Measurements from ENCODE around the gene FOXP1.
"Not testable (repeated sequence)": the region's sequence is repeated elsewhere in the genome, so short reads cannot be mapped to it uniquely, and the experiment has no call there.

Gene FOXP1

DNA sequence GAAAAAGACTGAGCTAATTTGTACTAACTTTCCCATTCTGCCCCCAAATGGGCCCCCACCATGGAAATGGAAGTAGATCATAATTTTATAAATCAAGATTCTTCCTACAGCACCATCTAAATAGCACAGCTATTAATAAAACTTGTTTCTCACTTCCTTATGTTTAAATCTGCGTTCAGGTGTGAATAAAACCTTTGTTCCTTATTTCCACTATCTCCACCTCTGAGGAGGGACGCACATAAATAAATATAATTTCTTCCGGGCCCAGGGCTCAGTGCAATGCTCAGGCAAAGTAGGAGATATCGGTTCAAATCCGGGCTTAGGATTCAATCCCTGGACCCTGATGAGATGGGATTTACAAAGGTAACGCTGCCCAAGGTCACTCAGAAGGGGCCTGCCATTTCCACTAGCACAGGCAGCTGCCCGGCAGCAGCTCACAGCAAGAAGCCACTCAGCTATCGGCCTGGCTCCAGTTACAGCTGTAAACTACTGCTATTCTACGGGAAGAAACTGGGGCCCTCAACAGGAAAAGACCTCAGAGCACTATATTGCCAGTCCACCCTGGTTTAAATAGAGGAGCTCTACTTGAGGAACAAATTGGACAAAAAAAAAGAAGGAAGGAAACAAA is 52.5 kb downstream of the FOXP1 start:
- H3K27ac ChIP-seq, result no peak overlapping the region
- TF ChIP-seq, protein P1, sequence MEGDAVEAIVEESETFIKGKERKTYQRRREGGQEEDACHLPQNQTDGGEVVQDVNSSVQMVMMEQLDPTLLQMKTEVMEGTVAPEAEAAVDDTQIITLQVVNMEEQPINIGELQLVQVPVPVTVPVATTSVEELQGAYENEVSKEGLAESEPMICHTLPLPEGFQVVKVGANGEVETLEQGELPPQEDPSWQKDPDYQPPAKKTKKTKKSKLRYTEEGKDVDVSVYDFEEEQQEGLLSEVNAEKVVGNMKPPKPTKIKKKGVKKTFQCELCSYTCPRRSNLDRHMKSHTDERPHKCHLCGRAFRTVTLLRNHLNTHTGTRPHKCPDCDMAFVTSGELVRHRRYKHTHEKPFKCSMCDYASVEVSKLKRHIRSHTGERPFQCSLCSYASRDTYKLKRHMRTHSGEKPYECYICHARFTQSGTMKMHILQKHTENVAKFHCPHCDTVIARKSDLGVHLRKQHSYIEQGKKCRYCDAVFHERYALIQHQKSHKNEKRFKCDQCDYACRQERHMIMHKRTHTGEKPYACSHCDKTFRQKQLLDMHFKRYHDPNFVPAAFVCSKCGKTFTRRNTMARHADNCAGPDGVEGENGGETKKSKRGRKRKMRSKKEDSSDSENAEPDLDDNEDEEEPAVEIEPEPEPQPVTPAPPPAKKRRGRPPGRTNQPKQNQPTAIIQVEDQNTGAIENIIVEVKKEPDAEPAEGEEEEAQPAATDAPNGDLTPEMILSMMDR (conservative IDR thresholded peaks at IDR 0.05), result no peak

- H3K27ac ChIP-seq, result no peak overlapping the region
Measured at GRCh38 chr3:71528816-71529215, 54.7 kb downstream of the FOXP1 start.

DNA sequence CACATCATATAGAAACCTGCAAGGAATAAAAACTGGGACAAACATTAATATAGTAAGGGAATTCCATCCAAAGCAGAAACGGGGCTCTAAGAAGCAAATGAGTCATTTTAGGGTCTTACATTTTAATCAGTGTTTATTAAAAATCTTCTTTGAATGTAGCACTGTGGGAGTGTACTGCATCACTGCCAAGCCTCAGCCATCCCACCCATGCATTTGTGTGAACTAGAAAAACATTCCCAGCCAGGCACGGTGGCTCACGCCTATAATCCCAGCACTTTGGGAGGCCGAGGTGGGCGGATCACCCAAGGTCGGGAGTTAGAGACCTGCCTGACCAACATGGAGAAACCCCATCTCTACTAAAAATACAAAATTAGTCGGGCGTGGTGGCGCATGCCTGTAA is 57.1 kb downstream of the FOXP1 start:
- not testable (repeated sequence) for H3K27ac ChIP-seq

More at GRCh38 chr3:71528816-71529215, 54.7 kb downstream of the FOXP1 start:
- TF ChIP-seq, protein P1 (conservative IDR thresholded peaks at IDR 0.05), result no peak

DNA sequence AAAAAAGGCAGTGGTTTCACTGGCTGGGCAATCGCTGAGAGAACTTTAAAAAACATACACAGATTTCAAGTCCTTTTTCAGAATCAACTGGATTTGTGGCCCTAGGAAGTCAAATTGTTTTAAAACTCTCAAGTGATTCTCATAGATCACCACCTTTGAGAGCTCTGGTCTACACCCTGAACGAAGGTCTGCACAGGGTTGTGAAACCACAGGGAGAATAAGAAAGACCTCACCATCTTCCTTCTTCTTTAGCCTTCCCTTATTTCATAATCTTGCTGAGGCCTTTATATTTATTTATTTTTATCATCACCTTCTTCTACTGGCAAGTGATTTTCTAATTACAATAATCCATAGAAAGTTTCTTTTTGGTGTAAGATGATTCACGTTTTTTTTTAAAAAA is 58.1 kb downstream of the FOXP1 start:
- H3K27ac ChIP-seq, result no peak overlapping the region
- TF ChIP-seq, protein P1 (conservative IDR thresholded peaks at IDR 0.05), result no peak

DNA sequence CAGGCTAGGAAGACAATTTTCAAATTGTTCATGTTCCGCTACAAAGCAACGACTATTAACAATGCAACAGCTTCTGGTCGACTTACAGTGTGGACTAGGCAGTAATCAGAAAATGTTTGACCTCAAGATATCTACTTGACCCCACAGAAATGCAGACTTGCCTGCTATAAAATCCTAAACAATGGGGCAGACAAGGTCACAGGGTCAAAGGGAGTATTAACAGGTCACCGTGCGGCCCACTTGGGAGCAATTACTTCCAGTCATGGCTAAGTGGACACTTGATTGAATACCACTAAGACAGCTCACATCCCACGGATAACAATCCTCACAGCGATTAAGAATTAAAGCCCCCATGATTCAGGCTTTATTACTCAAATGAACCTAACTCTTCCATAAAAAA is 58.9 kb downstream of the FOXP1 start:
- no peak overlapping the region for H3K27ac ChIP-seq
- TF ChIP-seq, protein P1 (conservative IDR thresholded peaks at IDR 0.05), result no peak

- H3K27ac ChIP-seq, result no peak overlapping the region
- TF ChIP-seq, protein P1 (conservative IDR thresholded peaks at IDR 0.05), result no peak
Measured at GRCh38 chr3:71523628-71524027, 59.9 kb downstream of the FOXP1 start.

DNA sequence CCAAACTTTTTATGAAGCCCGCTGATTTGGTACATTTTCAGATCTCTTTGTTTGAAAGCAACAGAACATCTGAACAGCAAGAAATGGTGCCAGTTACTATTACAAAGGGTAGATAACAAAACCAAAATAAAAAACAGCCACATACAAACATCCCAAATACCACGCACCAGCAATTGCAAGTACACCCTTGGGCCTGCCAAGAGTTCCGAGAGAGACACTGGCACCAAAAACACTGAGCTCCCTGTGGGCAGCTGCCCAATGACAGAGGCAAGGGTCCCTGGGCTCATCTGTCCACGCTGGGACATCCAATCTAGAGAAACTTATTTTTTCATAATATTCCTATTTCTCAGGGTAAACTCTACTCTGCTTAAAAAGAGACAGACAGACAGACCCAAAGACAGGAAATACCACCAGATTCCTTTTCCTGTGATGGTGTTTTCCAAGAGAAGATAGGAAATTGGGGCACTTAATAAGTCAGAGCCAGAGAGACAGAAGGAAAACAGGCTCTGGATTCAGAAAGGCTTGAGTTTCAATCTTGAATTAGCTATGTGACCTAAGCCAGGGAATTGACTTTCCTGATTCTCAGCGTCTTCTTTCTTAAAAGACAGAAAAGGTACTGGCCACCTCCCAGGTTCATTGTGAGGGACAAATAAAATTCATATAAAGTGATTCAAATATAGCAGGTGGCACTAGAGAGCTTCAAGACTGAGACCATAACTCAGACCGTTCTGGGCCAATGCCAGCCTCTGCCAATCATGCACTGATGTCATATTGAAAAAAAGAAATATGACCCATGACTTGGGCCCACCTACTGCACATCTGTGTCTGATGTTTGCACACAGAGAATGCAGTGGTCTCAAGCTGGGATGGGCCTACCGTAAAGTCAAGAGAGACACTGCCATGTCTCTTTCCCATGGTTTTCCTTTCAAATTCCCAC is 61.3 kb downstream of the FOXP1 start:
- TF ChIP-seq, protein P1 (conservative IDR thresholded peaks at IDR 0.05), result no peak
- no peak overlapping the region for H3K27ac ChIP-seq

GRCh38 chr3:71521021-71521352 is 62.5 kb downstream of the FOXP1 start:
- TF ChIP-seq, protein P1 (conservative IDR thresholded peaks at IDR 0.05), result no peak
- no peak overlapping the region for H3K27ac ChIP-seq

Data from VCaP (cell line).